HG02884 (cell line): ENCODE measurements around the gene OR1I1.

Experiments used
- ATAC-seq: cut with Tn5 transposase; IDR thresholded peaks from one replicate; pipeline ENCODE4 v1.9.1; 2021; ENCODE audit warnings: mild to moderate bottlenecking, moderate library complexity; ENCODE audit not compliant: unreplicated experiment

Gene OR1I1

GRCh38 chr19:15116856-15117255, 34.8 kb downstream of the OR1I1 start:
- ATAC-seq = no peak

GRCh38 chr19:15118248-15118647, 36.2 kb downstream of the OR1I1 start:
- no peak for ATAC-seq

- ATAC-seq = no peak
Measured at GRCh38 chr19:15118789-15119494, 36.9 kb downstream of the OR1I1 start.

GRCh38 chr19:15120135-15121026, 38.4 kb downstream of the OR1I1 start:
- no peak for ATAC-seq

GRCh38 chr19:15122331-15123030, 40.5 kb downstream of the OR1I1 start:
- no peak for ATAC-seq

GRCh38 chr19:15123031-15123890, 41.2 kb downstream of the OR1I1 start:
- no peak for ATAC-seq

- no peak for ATAC-seq
Measured at GRCh38 chr19:15123900-15124299, 41.9 kb downstream of the OR1I1 start.

- peak; percentile 39 for ATAC-seq
Measured at GRCh38 chr19:15124572-15125231, 42.7 kb downstream of the OR1I1 start.

- peak; percentile 86 for ATAC-seq
Measured at GRCh38 chr19:15125232-15126067, 43.4 kb downstream of the OR1I1 start.

- no peak for ATAC-seq
Measured at GRCh38 chr19:15126131-15126910, 44.3 kb downstream of the OR1I1 start.

- no peak for ATAC-seq
Measured at GRCh38 chr19:15128162-15128770, 46.3 kb downstream of the OR1I1 start.

- ATAC-seq = no peak
Measured at GRCh38 chr19:15129856-15130585, 48.0 kb downstream of the OR1I1 start.

- ATAC-seq = no peak
Measured at GRCh38 chr19:15136234-15136954, 54.4 kb downstream of the OR1I1 start.

GRCh38 chr19:15137777-15138176, 55.8 kb downstream of the OR1I1 start:
- no peak for ATAC-seq

- ATAC-seq = no peak
Measured at GRCh38 chr19:15138427-15138826, 56.4 kb downstream of the OR1I1 start.

GRCh38 chr19:15141143-15141542, 59.1 kb downstream of the OR1I1 start:
- ATAC-seq = no peak

- no peak for ATAC-seq
Measured at GRCh38 chr19:15142313-15142712, 60.3 kb downstream of the OR1I1 start.
